ENCODE results near the gene ZFAND5. TPM values are rescaled to one million over a fixed set of nuclear protein-coding genes. Genes with fewer than 3 reads are reported as not detected.
A peak's percentile ranks its signal among the peaks of the same experiment; 100 is the strongest.

The ZFAND5 gene
- total and polyA plus RNA-seq, 4 donors, result 45.6 to 119 (median 61.9) TPM

- Histone ChIP-seq H3K36me3 (ENCODE audit: control insufficient read depth in 4 of 4, insufficient read depth in 3 of 4, low read depth in 1 of 4, low read length in 3 of 4) (peaks cover 0 to 35% (median 15%) of the 10 kb centered on the region in 4 donors), H3K9ac (ENCODE audit: low read depth in 1 of 2, low read length in 2 of 2) (peak overlapping the region; percentile 90 to 98), H3K9me3 (ENCODE audit: control insufficient read depth in 4 of 4, low read length in 3 of 4) (no peaks in the 10 kb centered on the region), H3K27ac (ENCODE audit: low read depth in 1 of 2, low read length in 2 of 2) (peak overlapping the region; percentile 98 to 99), H3K27me3 (ENCODE audit: control insufficient read depth in 4 of 4, insufficient read depth in 4 of 4, low read length in 3 of 4) (no peaks in the 10 kb centered on the region), H3K4me3 (ENCODE audit: low read depth in 1 of 3, low read length in 3 of 3) (peak overlapping the region; percentile 87 to 99 (median 90)), H3K4me1 (ENCODE audit: control insufficient read depth in 4 of 4, insufficient read depth in 4 of 4, low read length in 3 of 4) (peaks cover 5 to 52% (median 36%) of the 10 kb centered on the region in 4 donors)
- TF ChIP-seq HNF4A (conservative IDR thresholded peaks at IDR 0.05) (peak in 1 of 2 donors; percentile 26), RXRA (IDR thresholded peaks at IDR 0.05) (peak in 1 of 2 donors; percentile 35), TAF1 (conservative IDR thresholded peaks at IDR 0.05) (peak; percentile 9), RAD21 (IDR thresholded peaks at IDR 0.05) (peak in 1 of 2 donors; percentile 13), JUND (IDR thresholded peaks at IDR 0.05) (peak; percentile 57 to 72), NR2F2 (IDR thresholded peaks at IDR 0.05) (no peak), SP1 (IDR thresholded peaks at IDR 0.05) (no peak), GABPA (IDR thresholded peaks at IDR 0.05 in 1 of 2, conservative IDR thresholded peaks at IDR 0.05 in 1 of 2) (no peak)
- TF ChIP-seq, protein P1, sequence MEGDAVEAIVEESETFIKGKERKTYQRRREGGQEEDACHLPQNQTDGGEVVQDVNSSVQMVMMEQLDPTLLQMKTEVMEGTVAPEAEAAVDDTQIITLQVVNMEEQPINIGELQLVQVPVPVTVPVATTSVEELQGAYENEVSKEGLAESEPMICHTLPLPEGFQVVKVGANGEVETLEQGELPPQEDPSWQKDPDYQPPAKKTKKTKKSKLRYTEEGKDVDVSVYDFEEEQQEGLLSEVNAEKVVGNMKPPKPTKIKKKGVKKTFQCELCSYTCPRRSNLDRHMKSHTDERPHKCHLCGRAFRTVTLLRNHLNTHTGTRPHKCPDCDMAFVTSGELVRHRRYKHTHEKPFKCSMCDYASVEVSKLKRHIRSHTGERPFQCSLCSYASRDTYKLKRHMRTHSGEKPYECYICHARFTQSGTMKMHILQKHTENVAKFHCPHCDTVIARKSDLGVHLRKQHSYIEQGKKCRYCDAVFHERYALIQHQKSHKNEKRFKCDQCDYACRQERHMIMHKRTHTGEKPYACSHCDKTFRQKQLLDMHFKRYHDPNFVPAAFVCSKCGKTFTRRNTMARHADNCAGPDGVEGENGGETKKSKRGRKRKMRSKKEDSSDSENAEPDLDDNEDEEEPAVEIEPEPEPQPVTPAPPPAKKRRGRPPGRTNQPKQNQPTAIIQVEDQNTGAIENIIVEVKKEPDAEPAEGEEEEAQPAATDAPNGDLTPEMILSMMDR (IDR thresholded peaks at IDR 0.05; ENCODE audit: low read depth, low read length, missing input control), result no peak
- TF ChIP-seq, protein P2, sequence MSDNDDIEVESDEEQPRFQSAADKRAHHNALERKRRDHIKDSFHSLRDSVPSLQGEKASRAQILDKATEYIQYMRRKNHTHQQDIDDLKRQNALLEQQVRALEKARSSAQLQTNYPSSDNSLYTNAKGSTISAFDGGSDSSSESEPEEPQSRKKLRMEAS (IDR thresholded peaks at IDR 0.05), result peak; percentile 53
- 5% methylated on average over 2 of the region's 2 CpGs for WGBS
- DNase-seq (ENCODE audit: low spot score), result peak; percentile 38
These were observed 2.9 kb downstream of the ZFAND5 start for GRCh38 chr9:72362118-72362531.

DNA sequence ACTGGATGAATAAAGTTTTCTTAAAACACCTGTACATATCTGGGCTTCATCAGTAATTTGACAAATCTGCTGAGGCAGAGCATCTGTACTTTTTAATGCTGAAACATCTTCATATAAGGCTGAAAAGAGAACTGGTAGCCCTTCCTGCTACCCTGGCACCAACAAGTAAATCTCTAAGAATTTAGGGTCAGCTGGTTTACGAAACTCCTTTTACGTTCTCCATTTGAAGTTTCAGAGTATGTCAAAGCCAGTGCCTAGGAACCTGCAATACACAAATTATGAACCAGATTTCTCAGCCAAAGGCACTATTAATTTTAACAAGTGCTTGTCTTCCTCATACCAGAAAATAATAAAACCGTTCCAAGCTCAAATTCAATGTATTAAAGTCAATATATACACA lies 3.8 kb downstream of the ZFAND5 start:
- H3K4me1 ChIP-seq (ENCODE audit: control insufficient read depth in 4 of 4, insufficient read depth in 4 of 4, low read length in 3 of 4), result peaks cover 9 to 61% (median 45%) of the 10 kb centered on the region in 4 donors
- no peaks in the 10 kb centered on the region for H3K27me3 ChIP-seq (ENCODE audit: control insufficient read depth in 4 of 4, insufficient read depth in 4 of 4, low read length in 3 of 4)
- no peak for DNase-seq (ENCODE audit: low spot score)
- 13% methylated on average over 3 of the region's 3 CpGs for WGBS
- peak overlapping the region; percentile 98 to 99 for H3K27ac ChIP-seq (ENCODE audit: low read depth in 1 of 2, low read length in 2 of 2)
- H3K9ac ChIP-seq (ENCODE audit: low read depth in 1 of 2, low read length in 2 of 2), result peak overlapping the region; percentile 90 to 98
- TF ChIP-seq, protein P1 (IDR thresholded peaks at IDR 0.05; ENCODE audit: low read depth, low read length, missing input control), result no peak
- no peaks in the 10 kb centered on the region for H3K9me3 ChIP-seq (ENCODE audit: control insufficient read depth in 4 of 4, low read length in 3 of 4)
- peak overlapping the region; percentile 87 to 99 (median 90) for H3K4me3 ChIP-seq (ENCODE audit: low read depth in 1 of 3, low read length in 3 of 3)
- peaks cover 0 to 42% (median 23%) of the 10 kb centered on the region in 4 donors for H3K36me3 ChIP-seq (ENCODE audit: control insufficient read depth in 4 of 4, insufficient read depth in 3 of 4, low read depth in 1 of 4, low read length in 3 of 4)

DNA sequence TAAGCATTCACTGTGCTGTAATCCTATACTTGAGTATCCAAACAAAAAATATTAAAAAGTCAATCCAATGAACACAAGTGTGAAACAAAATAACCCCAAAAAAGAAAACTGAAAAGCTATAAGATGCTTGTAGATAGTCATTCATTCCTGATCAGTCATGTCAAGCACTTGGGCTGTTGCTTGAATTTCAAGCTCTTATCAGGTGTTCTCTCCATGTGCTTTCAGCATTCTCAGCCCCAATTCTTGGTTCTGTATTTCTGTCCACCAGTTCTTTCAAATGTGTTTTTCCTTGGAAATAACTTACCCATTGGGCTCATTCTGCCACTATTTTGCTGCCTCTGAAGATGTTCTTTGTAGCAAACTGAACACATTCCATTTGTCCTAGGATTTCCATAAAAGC lies 4.7 kb downstream of the ZFAND5 start:
- no peaks in the 10 kb centered on the region for H3K9me3 ChIP-seq (ENCODE audit: control insufficient read depth in 4 of 4, low read length in 3 of 4)
- H3K36me3 ChIP-seq (ENCODE audit: control insufficient read depth in 4 of 4, insufficient read depth in 3 of 4, low read depth in 1 of 4, low read length in 3 of 4), result peaks cover under 1 to 50% (median 30%) of the 10 kb centered on the region in 4 donors
- peak overlapping the region in 1 of 2 donors; percentile 42 for H3K9ac ChIP-seq (ENCODE audit: low read depth in 1 of 2, low read length in 2 of 2)
- H3K4me3 ChIP-seq (ENCODE audit: low read depth in 1 of 3, low read length in 3 of 3), result peak overlapping the region; percentile 2 to 90 (median 10)
- H3K27me3 ChIP-seq (ENCODE audit: control insufficient read depth in 4 of 4, insufficient read depth in 4 of 4, low read length in 3 of 4), result no peaks in the 10 kb centered on the region
- H3K4me1 ChIP-seq (ENCODE audit: control insufficient read depth in 4 of 4, insufficient read depth in 4 of 4, low read length in 3 of 4), result peaks cover 9 to 66% (median 53%) of the 10 kb centered on the region in 4 donors
- H3K27ac ChIP-seq (ENCODE audit: low read depth in 1 of 2, low read length in 2 of 2), result peak overlapping the region in 1 of 2 donors; percentile 98
- no peak for DNase-seq (ENCODE audit: low spot score)
- no peak for TF ChIP-seq ATF3 (IDR thresholded peaks at IDR 0.05)
- no peak for TF ChIP-seq REST (IDR thresholded peaks at IDR 0.05)
- TF ChIP-seq, protein P2 (IDR thresholded peaks at IDR 0.05), result no peak
- TF ChIP-seq TAF1 (conservative IDR thresholded peaks at IDR 0.05), result no peak
- TF ChIP-seq EGR1 (IDR thresholded peaks at IDR 0.05; ENCODE audit: low read depth in 2 of 2), result no peak
- TF ChIP-seq SP1 (IDR thresholded peaks at IDR 0.05), result no peak
- no peak for TF ChIP-seq YY1 (IDR thresholded peaks at IDR 0.05)
- no peak for TF ChIP-seq NR2F2 (IDR thresholded peaks at IDR 0.05)
- TF ChIP-seq RXRA (IDR thresholded peaks at IDR 0.05), result no peak
- no peak for TF ChIP-seq HNF4A (conservative IDR thresholded peaks at IDR 0.05)
- no peak for TF ChIP-seq FOXA2 (IDR thresholded peaks at IDR 0.05)
- TF ChIP-seq RAD21 (IDR thresholded peaks at IDR 0.05), result no peak
- TF ChIP-seq, protein P1 (IDR thresholded peaks at IDR 0.05; ENCODE audit: low read depth, low read length, missing input control), result no peak

All from liver (tissue), 9 donors.